Measurements from ENCODE around the gene RELN. TPM values are rescaled to one million over a fixed set of nuclear protein-coding genes. Genes with fewer than 3 reads are reported as not detected.

Gene RELN
- total RNA-seq, 1 donor from 2014 or later: 0.44 TPM

DNA sequence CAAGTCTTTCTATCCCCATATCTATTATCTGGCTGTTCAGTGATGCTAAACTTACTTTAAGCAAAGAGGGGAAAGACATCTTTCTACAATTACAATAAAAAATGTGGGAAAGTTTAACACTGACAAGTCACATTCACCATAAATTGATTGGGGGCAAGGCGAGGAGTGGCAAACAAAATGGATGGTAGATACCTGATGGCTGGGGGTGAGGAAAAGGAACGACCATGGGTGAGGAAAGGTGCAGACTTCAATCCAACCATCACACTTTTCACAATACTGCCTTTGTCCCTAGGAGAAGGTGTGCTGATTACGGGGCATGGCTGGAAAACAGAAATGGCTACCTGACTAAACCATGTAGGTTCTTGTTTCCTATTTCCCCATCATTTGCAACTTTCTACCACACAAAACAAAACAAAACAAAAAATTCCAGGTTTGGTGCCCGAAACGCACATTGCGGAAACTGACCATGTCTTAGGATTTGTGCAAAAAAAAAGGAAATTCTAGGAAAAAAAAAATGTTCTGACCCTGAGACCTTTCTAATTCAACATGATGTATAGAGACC is 3.8 kb downstream of the RELN start:
- peaks cover 20% of the 10 kb centered on the region for H3K4me1 ChIP-seq
- no peak overlapping the region for H3K27ac ChIP-seq (replicated peaks)
- H3K4me3 ChIP-seq: no peak overlapping the region
- no peak for TF ChIP-seq CTCF (IDR thresholded peaks at IDR 0.05; ENCODE audit: borderline replicate concordance)
- H3K9me3 ChIP-seq (replicated peaks): no peaks in the 10 kb centered on the region
- intact Hi-C loops (cut with micrococcal nuclease): no loop called here
- DNase-seq: no peak
- H3K36me3 ChIP-seq: no peaks in the 10 kb centered on the region
- H3K27me3 ChIP-seq (ENCODE audit: low read depth): peaks cover 68% of the 10 kb centered on the region

DNA sequence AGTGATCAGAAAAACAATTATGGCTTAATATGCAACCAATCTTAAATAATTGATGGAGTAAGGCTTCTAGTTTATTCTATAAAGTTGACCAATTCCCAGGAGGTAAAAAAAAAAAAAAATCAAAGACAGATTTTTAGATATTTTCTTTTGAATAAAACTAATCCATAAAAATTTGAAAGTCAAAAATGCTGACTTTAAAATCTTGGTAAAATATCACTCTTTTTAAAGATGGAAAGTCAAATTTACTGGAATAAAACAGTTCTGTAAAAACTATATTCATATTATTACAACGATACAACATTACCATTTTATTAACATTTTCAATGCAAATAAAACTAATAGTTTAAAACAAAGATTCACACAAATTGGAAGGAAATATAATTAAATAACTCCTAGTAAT is 5.4 kb downstream of the RELN start:
- Histone ChIP-seq H3K27ac (replicated peaks) (no peak overlapping the region), H3K36me3 (no peaks in the 10 kb centered on the region), H3K27me3 (ENCODE audit: low read depth) (peaks cover 66% of the 10 kb centered on the region), H3K4me1 (peaks cover 7% of the 10 kb centered on the region), H3K9me3 (replicated peaks) (no peaks in the 10 kb centered on the region), H3K4me3 (no peak overlapping the region)
- intact Hi-C loops (cut with micrococcal nuclease): no loop called here
- no peak for DNase-seq
- TF ChIP-seq CTCF (IDR thresholded peaks at IDR 0.05; ENCODE audit: borderline replicate concordance): no peak

DNA sequence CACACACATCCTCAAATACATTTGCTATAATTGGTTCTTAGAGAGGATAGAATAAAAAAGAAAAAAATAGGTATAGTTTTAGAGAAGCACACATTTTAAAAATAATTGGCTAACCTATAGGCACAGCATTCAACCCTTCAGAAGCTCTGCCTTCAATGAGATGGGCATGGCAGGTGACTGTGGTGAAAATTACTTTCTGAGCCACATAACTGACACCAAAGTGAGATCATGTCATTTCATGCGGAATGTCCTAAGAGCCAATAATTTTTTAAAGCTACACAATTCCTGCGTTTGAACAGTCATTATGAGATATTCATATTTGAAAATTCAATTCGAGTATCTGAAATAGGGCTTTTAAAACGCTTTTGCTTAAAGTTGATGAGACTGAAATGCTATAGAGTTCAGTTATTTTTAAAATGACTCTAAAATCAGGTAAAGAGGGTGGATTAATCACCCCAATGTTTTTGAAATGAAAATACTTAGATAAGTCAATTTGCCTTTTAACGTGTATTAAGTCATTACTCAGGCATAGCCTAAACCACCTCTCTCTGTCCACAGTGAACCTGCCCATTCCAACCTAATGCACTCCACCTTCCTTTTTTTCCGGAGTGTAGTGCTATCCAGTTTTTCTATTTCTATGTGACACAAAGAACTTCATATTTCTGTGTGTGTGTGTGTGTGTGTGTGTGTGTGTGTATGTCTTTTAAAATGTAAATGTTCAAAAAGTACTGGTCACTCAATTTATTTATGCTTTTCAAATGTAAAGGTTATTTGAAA is 6.1 kb downstream of the RELN start:
- Histone ChIP-seq H3K36me3 (no peaks in the 10 kb centered on the region), H3K27ac (replicated peaks) (no peak overlapping the region), H3K4me1 (no peaks in the 10 kb centered on the region), H3K27me3 (ENCODE audit: low read depth) (peaks cover 66% of the 10 kb centered on the region), H3K9me3 (replicated peaks) (no peaks in the 10 kb centered on the region), H3K4me3 (no peak overlapping the region)
- TF ChIP-seq CTCF (IDR thresholded peaks at IDR 0.05; ENCODE audit: borderline replicate concordance): no peak
- intact Hi-C loops (cut with micrococcal nuclease): no loop called here
- no peak for DNase-seq

DNA sequence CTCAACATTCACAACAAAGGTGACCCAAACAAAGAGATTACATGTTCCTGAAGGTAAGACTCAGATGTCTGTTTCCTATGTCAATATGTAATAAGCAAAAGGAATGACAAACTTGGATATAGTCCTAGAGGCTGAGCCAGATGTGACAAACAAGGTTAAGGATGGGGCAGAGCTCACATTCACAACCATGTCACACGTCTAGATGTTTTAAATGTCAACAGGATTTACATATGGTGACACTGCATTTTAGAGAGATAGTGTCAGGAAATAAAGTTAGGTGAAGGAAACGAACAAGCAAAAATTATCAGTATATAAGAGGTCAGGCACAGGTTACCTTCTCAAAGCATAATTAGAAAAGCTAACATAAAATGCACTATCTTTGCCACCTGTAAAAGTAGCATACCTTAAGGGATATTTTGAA is 8.4 kb downstream of the RELN start:
- H3K27ac ChIP-seq (replicated peaks): no peak overlapping the region
- no peaks in the 10 kb centered on the region for H3K4me1 ChIP-seq
- peaks cover 47% of the 10 kb centered on the region for H3K27me3 ChIP-seq (ENCODE audit: low read depth)
- no peak overlapping the region for H3K4me3 ChIP-seq
- intact Hi-C loops (cut with micrococcal nuclease): no loop called here
- no peak for DNase-seq
- no peak for TF ChIP-seq CTCF (IDR thresholded peaks at IDR 0.05; ENCODE audit: borderline replicate concordance)
- H3K36me3 ChIP-seq: no peaks in the 10 kb centered on the region
- H3K9me3 ChIP-seq (replicated peaks): no peaks in the 10 kb centered on the region

GRCh38 chr7:103972779-103973434 is 16.6 kb downstream of the RELN start:
- H3K27me3 ChIP-seq (ENCODE audit: low read depth): no peaks in the 10 kb centered on the region
- no peak overlapping the region for H3K4me3 ChIP-seq
- no peaks in the 10 kb centered on the region for H3K36me3 ChIP-seq
- intact Hi-C loops (cut with micrococcal nuclease): no loop called here
- H3K4me1 ChIP-seq: no peaks in the 10 kb centered on the region
- no peak overlapping the region for H3K27ac ChIP-seq (replicated peaks)
- DNase-seq: no peak
- no peak for TF ChIP-seq CTCF (IDR thresholded peaks at IDR 0.05; ENCODE audit: borderline replicate concordance)
- H3K9me3 ChIP-seq (replicated peaks): no peaks in the 10 kb centered on the region
